Astrocyte of the spinal cord (primary cell): ENCODE data around the gene CRY2.
"Not testable (repeated sequence)": the region's sequence is repeated elsewhere in the genome, so short reads cannot be mapped to it uniquely, and the experiment has no call there.

Experiments
- DNase-seq: peaks from one replicate; pipeline ENCODE4 v3.0.0; 2011; ENCODE audit warnings: low read depth, low spot score
- H3K4me3 ChIP-seq: 2 replicates; pipeline ENCODE4 v1.5.1; 2011; ENCODE audit warnings: low read depth, mild to moderate bottlenecking, low read length, moderate library complexity
- in situ Hi-C: cut with HindIII; loops from 2 replicates; pipeline ENCODE4 v1.10.0; 2017; ENCODE audit warnings: low sequenced_read_pairs
- TF ChIP-seq, protein P1 (sequence below): IDR thresholded peaks from 2 replicates; pipeline ENCODE4 v1.5.1; 2012; ENCODE audit warnings: low read depth, mild to moderate bottlenecking, low read length, inconsistent platforms

CRY2 gene

GRCh38 chr11:45807792-45808238 is 39.5 kb upstream of the CRY2 start:
- H3K4me3 ChIP-seq, result peak overlapping the region; percentile 52
- TF ChIP-seq, protein P1, sequence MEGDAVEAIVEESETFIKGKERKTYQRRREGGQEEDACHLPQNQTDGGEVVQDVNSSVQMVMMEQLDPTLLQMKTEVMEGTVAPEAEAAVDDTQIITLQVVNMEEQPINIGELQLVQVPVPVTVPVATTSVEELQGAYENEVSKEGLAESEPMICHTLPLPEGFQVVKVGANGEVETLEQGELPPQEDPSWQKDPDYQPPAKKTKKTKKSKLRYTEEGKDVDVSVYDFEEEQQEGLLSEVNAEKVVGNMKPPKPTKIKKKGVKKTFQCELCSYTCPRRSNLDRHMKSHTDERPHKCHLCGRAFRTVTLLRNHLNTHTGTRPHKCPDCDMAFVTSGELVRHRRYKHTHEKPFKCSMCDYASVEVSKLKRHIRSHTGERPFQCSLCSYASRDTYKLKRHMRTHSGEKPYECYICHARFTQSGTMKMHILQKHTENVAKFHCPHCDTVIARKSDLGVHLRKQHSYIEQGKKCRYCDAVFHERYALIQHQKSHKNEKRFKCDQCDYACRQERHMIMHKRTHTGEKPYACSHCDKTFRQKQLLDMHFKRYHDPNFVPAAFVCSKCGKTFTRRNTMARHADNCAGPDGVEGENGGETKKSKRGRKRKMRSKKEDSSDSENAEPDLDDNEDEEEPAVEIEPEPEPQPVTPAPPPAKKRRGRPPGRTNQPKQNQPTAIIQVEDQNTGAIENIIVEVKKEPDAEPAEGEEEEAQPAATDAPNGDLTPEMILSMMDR, result no peak
- in situ Hi-C loops, result no loop called here
- DNase-seq, result no peak

GRCh38 chr11:45808427-45808826 is 38.8 kb upstream of the CRY2 start:
- H3K4me3 ChIP-seq, DNase-seq, in situ Hi-C loops: not testable (repeated sequence)

- no peak for DNase-seq
- TF ChIP-seq, protein P1, result no peak
- H3K4me3 ChIP-seq, result no peak overlapping the region
- in situ Hi-C loops, result no loop called here
These were observed 37.5 kb upstream of the CRY2 start for GRCh38 chr11:45809456-45810395.

DNA sequence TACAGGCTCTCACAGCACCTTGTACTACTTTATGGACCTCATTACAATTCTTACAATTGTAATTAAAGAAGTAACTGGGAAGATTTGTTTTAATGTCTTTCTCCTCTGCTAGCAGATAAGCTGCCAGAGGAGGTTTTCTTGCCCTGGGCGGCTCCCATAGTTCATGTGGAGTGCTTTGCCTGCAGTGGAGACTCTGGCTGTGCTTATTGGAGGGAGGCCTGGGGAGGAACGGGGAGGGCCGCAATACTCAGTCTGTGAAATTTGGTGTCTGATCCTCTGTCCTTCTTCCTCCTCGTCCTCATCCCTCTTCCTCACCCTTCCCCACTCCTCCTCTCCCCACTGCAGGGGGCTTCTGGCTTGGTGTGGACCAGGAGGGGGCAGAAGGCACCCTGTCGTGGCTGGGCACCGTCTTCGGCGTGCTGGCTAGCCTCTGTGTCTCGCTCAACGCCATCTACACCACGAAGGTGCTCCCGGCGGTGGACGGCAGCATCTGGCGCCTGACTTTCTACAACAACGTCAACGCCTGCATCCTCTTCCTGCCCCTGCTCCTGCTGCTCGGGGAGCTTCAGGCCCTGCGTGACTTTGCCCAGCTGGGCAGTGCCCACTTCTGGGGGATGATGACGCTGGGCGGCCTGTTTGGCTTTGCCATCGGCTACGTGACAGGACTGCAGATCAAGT is 36.7 kb upstream of the CRY2 start:
- DNase-seq, result no peak
- TF ChIP-seq, protein P1, result no peak
- in situ Hi-C loops, result no loop called here
- H3K4me3 ChIP-seq, result no peak overlapping the region

DNA sequence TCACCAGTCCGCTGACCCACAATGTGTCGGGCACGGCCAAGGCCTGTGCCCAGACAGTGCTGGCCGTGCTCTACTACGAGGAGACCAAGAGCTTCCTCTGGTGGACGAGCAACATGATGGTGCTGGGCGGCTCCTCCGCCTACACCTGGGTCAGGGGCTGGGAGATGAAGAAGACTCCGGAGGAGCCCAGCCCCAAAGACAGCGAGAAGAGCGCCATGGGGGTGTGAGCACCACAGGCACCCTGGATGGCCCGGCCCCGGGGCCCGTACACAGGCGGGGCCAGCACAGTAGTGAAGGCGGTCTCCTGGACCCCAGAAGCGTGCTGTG is 36.2 kb upstream of the CRY2 start:
- TF ChIP-seq, protein P1, result no peak
- in situ Hi-C loops, result no loop called here

DNA sequence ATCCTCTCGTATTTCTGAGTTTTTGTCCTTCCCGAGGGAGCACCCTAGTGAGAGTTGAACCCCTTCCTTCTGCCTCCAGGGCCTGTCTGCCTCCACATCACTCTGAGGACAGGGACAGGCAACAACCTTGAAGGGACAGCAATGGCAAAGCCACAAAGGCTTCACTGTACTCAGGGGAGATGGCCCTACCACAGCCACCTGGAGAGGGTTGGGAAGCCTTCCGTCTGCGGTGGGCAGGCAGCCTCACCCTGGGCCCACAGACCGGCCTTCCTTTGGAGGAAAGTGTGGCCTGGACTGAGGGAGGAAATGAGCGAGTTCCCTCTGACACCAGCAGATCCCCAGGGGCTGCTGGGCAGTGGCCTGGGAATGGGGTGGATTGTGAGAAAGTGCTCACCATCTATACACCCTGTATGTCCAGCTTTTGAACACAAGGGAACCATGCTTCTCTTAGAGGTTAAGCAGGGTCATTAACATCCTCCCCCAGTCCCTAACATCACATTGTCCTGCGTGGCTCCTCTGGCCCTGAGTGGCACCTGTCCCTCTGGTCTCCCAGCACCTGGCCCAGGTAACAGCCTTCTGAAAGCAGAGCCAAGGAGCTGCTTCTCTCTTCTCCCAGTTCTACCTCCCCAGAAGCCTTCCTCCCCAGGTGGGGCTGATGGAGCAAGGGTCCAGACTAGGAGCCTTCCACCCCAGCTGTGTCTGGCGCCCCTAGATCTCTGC is 35.5 kb upstream of the CRY2 start:
- TF ChIP-seq, protein P1, result no peak
- no peak for DNase-seq
- in situ Hi-C loops, result no loop called here
- no peak overlapping the region for H3K4me3 ChIP-seq

More for the DNA sequence above, 36.2 kb upstream of the CRY2 start:
- no peak overlapping the region for H3K4me3 ChIP-seq
- DNase-seq, result no peak
